Stimulated activated CD8-positive, alpha-beta memory T cell treated with anti-CD3 and anti-CD28 coated beads, Interleukin-15, amount 100 ng/mL, for 24 hours (primary cell): ENCODE results near the gene WDR38.
A peak's percentile ranks its signal among the peaks of the same experiment; 100 is the strongest.

ENCODE experiments used
- DNase-seq: peaks from one replicate; pipeline ENCODE4 v3.0.0-alpha.2; 2020; ENCODE audit warnings: low read depth

Gene WDR38, protein sequence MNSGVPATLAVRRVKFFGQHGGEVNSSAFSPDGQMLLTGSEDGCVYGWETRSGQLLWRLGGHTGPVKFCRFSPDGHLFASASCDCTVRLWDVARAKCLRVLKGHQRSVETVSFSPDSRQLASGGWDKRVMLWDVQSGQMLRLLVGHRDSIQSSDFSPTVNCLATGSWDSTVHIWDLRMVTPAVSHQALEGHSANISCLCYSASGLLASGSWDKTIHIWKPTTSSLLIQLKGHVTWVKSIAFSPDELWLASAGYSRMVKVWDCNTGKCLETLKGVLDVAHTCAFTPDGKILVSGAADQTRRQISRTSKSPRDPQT

DNA sequence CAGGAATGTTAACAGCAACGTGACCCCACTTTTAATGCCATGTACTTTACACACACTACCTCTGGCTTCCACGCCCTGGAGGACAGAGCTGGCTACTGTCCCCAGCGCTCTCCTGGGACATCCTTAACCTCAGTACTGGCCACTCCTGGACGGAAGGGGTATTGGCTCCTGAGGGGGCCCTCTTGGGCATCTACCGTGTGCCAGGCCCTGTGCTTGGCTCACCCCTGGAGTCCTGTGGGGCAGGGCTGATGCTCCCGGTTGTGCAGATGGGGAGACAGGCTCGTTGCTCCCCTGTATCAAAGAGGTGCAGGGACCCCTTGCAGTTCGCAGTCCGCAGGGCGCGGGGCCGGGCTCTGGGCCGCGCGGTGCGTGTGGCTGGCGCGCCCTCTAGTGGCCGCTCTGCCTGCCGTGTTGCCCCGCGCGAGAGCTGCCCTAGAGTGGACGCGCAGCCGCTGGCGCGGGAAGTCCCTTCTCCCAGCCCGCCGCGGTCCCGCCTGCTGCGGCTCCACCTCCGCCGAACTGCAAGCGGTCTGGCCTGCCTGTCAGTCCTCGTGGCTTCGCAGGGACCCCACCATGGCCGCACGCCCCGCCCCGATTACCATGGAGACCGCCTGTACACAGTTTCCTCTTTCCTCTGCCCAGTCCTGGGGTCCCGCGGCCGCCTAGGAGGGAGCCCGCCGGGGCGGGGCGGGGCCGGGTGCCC lies at the start of gene WDR38:
WDR38 (plus strand) TSS at position 632 of the 703 bp plus-strand sequence. CDS start 72 bp downstream, outside the sequence.
- peak; percentile 60 for DNase-seq

DNA sequence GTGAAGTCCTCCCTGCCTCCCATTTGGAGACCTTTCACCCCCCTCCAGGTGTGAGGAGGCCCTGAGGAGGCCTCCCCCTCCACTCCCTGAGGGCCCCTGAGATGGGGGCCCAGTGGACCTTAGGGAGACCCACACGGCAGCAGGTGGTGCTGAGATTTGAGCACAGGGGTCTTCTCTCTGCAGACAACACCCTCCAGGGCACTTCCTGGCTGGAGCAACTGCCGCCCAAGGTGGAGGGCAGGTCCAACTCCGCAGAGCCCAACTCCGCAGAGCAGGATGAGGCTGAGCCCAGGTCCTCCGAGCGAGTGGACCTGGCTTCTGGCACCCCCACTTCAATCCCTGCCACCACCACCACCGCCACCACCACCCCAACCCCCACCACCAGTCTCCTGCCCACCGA lies 49.3 kb upstream of the WDR38 start:
- no peak for DNase-seq

DNA sequence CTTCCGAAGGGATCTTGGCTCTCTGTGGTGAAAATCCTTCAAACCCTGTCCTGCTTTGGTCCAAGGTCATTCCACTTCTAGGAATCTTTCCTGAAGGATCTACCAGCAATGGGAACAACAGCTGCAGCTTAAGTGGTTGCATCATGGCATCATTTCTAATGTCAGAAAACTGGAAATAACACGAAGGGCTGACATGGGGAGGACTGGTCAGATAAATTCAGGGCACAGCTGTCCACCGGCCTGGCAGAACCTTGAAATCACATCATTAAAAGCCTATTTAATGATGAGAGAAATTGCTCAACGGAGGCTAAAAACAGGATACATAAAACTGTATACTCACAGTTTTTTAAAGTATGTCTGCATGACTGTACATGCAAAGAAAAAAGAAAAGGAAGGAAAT lies 48.1 kb upstream of the WDR38 start:
- no peak for DNase-seq

DNA sequence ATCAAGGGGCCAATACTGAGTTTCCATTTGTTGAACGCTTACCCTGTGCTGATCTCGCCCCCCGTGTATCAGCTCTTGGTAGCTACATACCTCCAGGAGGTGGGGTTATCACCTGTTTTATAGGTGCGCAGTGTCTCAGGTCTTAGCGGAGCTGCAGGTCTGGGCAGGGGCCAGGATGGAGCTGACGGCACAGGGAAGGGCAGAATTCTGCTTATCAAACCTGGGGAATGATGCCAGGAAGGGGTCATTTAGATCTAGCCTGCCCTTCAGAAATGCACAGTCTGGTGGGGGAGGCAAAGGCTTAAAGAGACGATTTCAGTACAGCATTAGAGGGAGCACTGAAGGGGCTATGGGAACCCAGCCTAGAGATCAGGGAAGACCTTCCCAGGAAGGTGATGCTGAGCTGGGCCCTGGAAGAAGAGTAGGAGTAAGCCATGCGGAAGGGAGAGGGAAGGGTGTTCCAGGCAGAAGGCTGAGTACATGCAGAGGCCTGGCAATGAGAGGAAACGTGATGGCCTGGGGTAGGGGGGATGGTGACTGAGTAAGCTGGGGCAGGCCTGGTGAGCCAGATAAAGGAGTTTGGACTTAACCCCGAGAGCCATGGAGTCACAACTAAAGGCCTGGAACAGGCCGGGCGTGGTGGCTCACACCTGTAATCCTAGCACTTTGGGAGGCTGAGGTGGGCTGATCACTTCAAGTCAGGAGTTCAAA lies 44.9 kb upstream of the WDR38 start:
- DNase-seq = no peak

DNA sequence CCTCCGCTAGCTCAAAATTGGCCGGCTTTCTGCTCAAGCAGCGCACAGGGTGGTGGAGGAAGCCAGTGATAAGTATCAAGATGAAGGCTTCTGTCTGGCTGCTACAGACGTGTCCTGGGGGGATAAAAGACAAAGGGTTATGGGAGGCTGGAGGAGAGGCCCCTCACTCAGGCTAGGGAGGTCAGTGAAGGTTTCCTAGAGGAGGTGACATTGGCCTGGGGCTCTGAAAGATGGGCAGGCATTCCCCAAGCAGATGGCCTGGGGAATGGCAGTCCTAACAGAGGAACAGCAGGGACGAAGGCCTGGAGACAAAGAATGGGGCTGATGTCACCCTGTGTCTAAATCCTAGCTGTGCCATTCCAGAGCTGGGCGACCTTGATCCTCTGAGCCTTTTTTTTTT lies 44.0 kb upstream of the WDR38 start:
- DNase-seq = no peak

DNA sequence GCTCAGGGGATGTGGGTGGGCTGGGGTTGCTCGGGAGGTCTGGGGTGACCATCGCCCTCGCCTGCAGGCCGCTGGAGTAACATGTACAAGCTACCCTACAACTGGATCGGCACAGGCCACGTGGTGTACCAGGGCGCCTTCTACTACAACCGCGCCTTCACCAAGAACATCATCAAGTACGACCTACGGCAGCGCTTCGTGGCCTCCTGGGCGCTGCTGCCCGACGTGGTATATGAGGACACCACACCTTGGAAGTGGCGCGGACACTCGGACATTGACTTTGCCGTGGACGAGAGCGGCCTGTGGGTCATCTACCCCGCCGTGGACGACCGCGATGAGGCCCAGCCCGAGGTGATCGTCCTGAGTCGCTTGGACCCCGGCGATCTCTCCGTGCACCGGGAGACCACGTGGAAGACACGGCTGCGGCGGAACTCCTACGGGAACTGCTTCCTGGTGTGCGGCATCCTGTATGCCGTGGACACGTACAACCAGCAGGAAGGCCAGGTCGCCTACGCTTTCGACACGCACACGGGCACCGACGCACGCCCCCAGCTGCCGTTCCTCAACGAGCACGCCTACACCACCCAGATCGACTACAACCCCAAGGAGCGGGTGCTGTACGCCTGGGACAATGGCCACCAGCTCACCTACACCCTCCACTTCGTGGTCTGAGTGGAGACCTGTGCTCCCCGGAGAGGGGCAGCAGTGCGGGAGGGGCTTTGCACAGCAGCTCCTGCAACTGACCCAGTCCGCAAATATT lies 43.3 kb upstream of the WDR38 start:
- DNase-seq = no peak

DNA sequence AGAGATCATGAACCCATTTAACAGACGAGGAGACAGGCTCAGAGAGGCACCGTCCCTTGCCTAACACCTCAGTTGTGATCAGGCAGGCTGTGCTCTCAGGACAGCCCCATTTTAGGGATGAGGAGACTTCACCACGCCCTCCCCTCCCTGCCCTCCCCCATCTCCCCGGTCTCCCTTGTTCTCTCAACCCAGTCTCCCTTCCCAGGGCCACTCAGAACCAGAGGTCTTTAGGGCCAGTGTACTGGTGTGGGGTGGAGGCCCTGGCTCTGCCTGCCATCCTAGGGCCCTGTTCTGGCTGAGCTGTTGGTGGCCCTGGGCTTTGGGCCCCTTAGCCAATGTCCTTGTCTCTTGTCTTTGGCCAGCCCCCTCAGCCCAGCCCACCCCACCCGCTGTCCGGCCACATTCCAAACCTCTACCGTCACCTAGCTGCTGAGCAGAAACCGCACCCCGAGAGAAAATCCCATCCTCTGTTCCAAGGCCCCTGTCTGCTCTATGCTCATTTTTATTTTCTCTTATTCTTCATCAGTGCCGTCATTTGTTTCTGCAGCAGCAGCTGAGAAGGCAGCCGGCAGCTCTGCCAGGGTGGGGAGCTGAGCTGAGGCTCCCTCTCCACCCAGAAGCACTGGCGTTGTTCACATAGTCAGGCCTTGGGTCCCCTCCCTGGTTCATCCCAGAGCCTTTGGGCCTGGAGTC lies 42.5 kb upstream of the WDR38 start:
- no peak for DNase-seq

DNA sequence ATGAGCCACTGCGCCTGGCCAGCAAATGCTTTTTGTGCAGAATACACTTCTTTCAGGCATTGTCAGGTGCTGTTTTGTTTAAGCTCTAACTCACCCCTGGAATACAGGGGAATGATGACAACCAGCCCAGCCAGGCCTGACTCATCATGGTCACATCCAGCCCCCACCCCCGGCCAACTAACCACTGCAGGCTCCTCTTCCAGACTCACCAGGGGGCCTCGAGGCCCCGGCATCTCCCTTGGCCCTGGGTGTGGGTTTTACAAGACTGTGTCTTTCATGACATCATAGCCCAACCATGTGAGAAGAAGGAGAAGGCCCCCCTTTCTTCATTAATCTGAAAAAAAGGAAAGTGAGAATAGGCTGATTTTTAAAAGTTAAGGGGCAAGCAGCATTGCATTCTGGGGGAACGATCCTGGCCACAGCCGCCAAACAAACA lies 40.8 kb upstream of the WDR38 start:
- DNase-seq = no peak

DNA sequence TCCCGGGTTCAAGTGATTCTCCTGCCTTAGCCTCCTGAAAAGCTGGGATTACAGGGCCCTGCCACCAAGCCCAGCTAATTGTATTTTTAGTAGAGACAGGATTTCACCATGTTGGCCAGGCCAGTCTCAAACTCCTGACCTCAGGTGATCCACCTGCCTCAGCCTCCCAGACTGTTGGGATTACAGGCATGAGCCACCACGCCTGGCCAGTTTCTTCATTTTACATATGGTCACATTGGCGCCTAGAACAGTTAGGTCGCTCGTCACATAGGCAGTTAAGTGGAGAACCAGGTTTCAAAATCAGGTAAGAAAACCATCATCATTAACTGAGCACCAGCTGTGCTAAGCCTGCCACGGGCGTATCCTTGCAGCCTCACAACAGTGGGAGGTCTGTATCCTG lies 40.2 kb upstream of the WDR38 start:
- no peak for DNase-seq

DNA sequence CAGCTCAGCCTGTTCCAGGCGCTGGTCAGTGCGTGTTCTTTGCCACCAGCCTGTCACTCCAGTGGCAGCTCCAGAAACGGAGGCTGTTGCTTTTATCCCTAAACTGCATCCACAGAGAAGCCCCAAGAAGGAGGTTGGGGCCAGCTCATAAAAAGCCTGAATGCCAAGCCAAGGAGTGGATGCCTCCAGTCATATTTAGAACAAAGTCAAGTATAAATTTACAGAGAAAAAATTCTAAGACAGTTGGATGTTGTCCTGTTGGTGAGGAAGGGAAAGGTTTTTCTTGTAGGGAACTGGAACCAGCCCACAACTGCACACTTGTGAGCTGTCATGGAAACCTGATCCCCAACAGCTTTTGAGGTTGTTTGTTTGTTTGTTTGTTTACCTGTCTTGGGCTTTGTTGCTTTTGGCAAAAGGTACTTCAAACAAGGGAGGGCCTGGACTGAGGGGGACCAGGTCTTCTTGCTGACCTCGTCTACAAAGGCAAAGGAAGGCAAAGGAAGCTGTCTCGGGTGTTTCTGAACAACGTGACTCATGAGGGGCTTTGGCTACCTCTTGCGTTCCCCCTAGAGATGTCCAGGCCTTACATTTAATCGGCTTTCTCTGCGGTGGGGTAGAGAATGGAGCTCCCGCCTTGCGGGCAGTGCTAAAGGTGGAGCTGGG lies 39.6 kb upstream of the WDR38 start:
- no peak for DNase-seq

DNA sequence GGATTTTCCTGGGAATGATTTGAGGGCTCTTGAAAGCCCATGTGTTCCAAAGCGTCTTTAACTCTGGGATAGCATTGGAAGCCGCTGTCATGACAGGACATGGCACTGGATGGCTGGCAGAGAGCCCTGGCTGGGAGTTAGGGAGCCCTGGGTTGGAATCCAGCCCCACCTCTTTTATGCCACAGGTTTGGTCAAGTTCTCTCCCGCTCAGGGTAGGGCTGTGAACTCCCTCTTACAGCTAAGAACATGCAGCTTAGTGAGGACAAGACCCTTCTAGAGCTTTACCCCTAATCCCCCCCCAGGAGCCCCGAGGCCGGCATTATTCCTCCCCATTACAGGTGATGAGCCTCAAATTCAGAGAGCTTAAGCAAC lies 39.1 kb upstream of the WDR38 start:
- DNase-seq = no peak

DNA sequence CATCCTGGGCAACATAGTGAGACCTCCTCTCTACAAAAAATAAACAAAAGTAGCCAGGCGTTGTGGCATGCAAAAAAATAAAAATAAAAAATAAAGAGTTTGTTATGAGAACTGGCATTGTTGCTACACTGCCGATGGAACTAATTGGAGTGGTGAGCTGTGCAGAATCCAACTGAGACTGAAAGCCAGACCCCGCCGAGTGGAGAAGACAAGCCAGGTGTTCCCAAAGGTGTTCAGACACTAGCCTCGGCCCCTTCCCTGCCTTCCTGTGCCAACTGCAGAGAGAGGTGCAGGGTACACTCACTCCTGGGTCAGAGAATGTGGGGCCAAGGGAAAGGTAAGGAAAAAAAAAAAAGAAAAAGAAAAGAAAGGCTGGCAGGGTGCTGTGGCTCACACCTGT lies 37.7 kb upstream of the WDR38 start:
- DNase-seq = no peak

DNA sequence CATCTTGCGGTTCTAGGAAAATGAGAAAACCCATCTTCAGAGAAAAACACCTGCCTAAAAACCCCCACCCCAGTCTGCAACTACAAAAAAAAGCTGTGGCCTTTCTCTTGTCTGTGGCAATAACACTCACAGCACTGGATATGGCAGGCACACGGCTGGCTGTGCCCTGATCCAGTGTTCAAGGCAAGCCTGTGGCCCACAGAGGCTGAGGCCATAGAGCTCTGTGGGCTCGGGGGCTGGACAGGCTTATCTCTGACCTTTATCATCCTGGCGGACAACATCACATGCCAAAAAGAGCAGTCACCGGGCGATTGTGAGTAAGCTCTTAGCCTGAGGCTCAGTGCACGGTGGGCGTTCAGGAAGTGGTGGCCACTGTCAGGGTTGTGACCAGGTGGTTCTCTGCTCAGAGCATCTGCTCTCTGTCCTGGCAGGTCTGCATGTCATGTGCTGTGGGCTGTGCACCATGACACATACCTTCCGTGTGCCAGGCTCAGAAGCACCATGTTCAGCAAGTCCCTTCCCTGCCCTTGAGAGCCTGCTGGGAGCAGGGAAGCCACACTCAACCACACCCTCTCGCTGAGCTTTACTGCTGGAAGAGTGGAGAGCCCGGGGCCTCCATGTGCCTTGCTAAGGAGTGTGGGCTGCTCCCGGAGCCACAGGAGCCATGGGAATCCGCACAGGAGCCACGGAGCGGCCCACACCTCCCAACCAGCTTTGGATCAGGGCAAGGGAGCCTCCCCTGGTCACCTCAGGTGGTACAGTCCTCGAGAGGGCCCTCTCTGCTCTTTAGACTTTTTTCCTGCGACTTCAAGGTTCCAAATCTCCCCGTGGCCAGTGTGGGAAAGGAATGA lies 34.6 kb upstream of the WDR38 start:
- no peak for DNase-seq

DNA sequence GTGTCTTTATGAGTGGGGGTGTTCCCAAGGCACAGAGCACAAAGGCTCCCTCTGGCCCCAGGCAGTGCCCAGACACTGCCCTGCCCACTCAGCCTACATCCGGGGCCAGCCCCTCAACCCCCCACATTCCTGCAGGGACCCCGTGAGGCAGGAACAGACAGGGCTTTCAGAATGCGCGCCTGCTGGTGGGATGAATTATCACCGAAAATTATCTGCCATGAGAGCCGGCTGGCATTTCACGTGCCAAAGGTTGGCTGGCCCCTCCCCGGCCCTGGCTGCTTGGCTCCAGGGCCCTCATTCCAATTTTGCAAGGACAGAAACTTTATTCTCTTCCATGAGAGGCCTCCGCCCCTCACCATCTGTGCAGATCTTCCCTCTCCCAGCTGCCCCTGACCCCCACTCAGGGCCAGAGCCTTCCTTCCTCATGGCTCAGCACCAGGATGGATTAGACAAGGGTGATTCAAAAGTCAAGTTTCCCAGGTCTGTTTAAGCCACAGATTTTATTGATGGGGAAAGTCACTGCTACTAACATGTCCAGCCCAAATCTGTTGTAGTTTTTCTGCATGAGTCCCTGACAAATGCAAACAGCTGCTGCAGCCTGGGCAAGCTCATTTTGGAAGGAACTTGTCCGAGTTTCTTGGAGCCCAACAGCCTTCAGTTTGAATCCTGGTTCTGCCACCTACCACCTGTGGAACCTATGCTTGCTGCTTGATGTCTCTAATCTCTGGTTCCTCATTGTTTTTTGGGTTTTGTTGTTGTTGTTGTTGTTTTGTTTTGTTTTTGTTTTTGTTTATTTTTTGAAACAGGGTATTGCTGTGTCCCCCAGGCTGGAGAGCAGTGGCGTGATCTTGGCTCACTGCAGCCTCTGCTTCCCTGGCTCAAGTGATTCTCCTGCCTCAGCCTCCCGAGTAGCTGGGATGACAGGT lies 32.3 kb upstream of the WDR38 start:
- no peak for DNase-seq

DNA sequence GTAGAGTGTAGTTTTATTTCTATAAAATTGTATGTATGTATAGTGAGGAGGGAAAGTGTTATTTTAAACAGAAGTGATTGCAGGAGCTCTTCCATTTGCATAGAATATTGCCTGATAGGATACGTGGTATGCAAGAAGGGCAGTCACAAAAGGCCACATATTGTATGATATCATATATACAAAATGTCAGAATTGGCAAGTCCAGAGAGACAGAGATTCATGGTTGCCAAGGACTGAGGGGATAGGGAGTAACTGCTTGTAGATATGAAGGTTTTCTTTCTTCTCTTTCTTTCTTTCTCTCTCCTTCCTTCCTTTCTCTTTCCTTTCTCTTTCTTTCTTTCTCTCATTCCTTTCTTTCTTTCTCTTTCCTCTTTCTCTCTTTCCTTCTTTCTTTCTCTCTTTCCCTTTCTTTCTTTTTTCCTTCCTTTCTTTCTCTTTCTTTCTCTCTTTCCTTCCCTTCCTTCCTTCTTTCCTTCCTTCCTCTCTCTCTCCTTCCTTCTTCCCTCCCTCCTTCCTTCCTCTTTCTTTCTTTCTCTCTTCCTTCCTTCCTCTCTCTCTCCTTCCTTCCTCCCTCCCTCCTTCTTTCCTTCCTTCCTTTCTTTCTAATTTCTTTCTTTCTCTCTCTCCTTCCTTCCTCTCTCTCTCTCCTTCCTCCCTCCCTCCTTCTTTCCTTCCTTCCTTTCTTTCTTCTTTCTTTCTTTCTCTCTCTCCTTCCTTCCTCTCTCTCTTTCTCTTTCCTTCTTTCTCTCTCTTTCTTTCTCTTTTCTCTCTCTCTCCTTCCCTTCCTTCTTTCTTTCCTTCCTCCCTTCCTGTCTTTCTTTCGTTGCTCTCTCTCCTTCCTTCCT lies 24.5 kb upstream of the WDR38 start:
- DNase-seq = no peak

DNA sequence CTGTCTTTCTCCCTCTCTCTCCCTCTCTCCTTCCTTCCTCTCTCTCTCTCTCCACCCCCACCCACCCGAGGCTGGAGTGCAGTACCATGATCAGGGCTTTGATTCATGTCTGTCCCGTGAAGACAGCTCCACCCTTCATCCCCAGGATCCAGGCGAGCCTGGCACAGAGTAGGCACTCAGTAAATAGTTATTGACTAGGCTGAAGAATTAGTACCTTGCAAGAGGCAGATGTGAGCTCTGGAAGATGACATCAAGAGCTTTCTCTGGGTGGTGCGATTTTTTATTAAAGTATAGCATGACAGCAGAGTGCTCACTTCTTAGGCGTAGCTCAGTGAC lies 24.0 kb upstream of the WDR38 start:
- no peak for DNase-seq

DNA sequence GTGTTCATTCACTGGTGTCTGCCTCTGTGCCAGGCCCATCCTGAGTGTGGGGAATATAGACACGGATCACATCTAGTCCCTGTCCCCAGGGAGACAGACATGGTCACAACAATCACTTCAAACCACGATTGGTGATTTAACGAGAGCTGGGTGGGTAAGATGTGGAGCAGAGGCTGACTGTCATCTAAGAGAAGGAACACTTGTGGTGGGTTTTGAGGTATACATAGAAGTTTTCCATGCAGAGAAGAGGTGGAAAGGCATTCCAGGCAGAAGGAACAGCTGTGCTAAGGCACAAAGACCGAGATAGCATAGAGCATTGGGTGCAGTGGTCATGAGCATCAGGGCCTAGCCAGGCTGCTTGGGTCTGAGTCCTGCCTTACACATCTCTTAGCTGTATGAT lies 22.7 kb upstream of the WDR38 start:
- no peak for DNase-seq

DNA sequence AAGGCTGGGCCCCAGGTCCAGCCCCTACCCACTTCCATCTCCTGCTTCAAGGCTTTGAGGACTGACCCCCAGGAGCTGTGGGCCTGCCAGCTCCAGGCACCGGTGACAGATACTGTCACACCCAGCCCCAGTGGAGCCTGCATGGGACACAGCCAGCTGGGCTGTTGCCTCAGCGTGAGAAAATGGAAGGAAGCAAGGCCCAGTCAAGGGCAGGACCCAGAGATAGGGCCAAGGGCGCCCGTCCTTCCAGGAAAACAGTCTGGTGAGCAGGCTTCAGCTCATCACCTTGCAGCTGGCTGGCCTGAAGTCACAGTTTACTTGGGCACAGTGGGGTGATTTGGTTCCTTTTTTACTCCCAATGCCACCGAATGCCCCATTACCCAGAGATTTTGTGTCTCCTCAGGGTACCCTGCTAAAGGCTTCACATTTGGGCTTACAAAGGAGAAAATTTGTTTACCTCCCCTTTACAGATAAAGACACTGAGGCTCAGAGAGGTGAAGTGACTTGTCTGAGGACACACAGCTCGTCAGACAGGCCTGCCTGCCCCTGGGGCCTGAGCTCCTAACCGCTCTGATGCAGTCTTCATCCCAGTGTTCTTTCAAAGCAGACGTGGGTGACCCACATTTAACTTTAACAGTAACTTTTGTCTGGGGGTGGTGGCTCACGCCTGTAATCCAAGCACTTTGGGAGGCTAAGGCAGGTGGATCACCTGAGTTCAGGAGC lies 21.5 kb upstream of the WDR38 start:
- DNase-seq = no peak
